Ovary (tissue), 3 donors: Measurements from ENCODE around the gene CALM1.

Source experiments
- CTCF ChIP-seq, 3 donors: fragments of 450-650 bp in 2 of 3; fragments of 200-600 bp in 1 of 3; IDR thresholded peaks; one replicate each; pipeline versions ENCODE4 v1.5.1 to v1.8.0; 2016 to 2022; ENCODE audit warnings: antibody characterized with exemption in 3 of 3, mild to moderate bottlenecking in 1 of 3
- POLR2A ChIP-seq: fragments of 450-650 bp; IDR thresholded peaks from one replicate; pipeline ENCODE4 v1.6.1; 2017; ENCODE audit warnings: antibody characterized with exemption, mild to moderate bottlenecking, moderate library complexity
- donor health status: DM: no; HTN: no; CAD: no.

- TF ChIP-seq CTCF (IDR thresholded peaks at IDR 0.05) (no peak), POLR2A (no peak)
These were observed 31.1 kb downstream of the CALM1 start for GRCh38 chr14:90427848-90428426.
